A549 (cell line): ENCODE results near the gene FZD1. TPM values are rescaled to one million over a fixed set of nuclear protein-coding genes. Genes with fewer than 3 reads are reported as not detected.
A peak's percentile ranks its signal among the peaks of the same experiment; 100 is the strongest.

Source experiments
- ATAC-seq, 2 experiments: fragments of 200-7000 bp in 1 of 2; fragments of >200 bp in 1 of 2; cut with Nextera tagmentation in 1 of 2; cut with Tn5 transposase in 1 of 2; 3 replicates each; pipeline versions ENCODE4 v1.8.0 to v1.9.1; 2018 to 2020; ENCODE audit warnings: mild to moderate bottlenecking in 1 of 2, moderate library complexity in 1 of 2
- CTCF ChIA-PET: fragments of 300-600 bp; sonication (Branson Sonifier 250); formaldehyde crosslinking; extraction: SDS; loops from one replicate; lab custom pipeline; 2021; ENCODE audit warnings: antibody characterized with exemption, inconsistent platforms; lab: Yijun Ruan, JAX
- POLR2A ChIA-PET: fragments of 350-600 bp; formaldehyde crosslinking; extraction: SDS; loops from one replicate; lab custom pipeline; 2021; ENCODE audit warnings: antibody characterized with exemption, inconsistent platforms; lab: Yijun Ruan, JAX
- DNase-seq, 2 experiments: peaks; one replicate each; pipeline versions ENCODE4 v3.0.0 to v3.0.0-alpha.2; 2011 to 2016; ENCODE audit warnings: low read depth in 1 of 2, low spot score in 1 of 2
- FAIRE-seq: peaks from 2 replicates; lab custom pipeline; 2011; peaks lifted over from hg19 to GRCh38; lab: Jason Lieb, UNC
- H3K27ac ChIP-seq, 2 experiments: fragments of >200 bp; sonication (Bioruptor Twin); formaldehyde crosslinking; 3 replicates each; pipeline ENCODE4 v1.5.1; 2016 to 2017
- H3K4me1 ChIP-seq: fragments of >200 bp; sonication (Bioruptor Twin); formaldehyde crosslinking; 3 replicates; pipeline ENCODE4 v1.6.1; 2016
- H3K4me2 ChIP-seq: fragments of >200 bp; sonication (Bioruptor Twin); formaldehyde crosslinking; 3 replicates; pipeline ENCODE4 v1.6.1; 2016
- H3K4me3 ChIP-seq: fragments of >200 bp; sonication (Bioruptor Twin); formaldehyde crosslinking; 3 replicates; pipeline ENCODE4 v1.5.1; 2016
- H3K9me3 ChIP-seq: fragments of >200 bp; sonication (Bioruptor Twin); formaldehyde crosslinking; 3 replicates; pipeline ENCODE4 v1.6.1; 2016
- ATOH8 ChIP-seq: fragments of 250-450 bp; sonication (Bioruptor Pico); IDR thresholded peaks from 2 replicates; pipeline ENCODE4 v1.5.0; 2020; ENCODE audit warnings: low read depth, mild to moderate bottlenecking, moderate library complexity
- CHD2 ChIP-seq: fragments of 150-350 bp; IDR thresholded peaks from 2 replicates; pipeline ENCODE4 v1.6.1; 2014; ENCODE audit warnings: low read length; ENCODE audit not compliant: partially characterized antibody
- EHF ChIP-seq: fragments of 250-450 bp; sonication (Bioruptor Pico); IDR thresholded peaks from 2 replicates; pipeline ENCODE4 v1.5.0; 2020; ENCODE audit warnings: mild to moderate bottlenecking
- ELK1 ChIP-seq: fragments of 150-350 bp; IDR thresholded peaks from 2 replicates; pipeline ENCODE4 v1.6.1; 2014; ENCODE audit warnings: low read depth, mild to moderate bottlenecking, low read length
- EP300 ChIP-seq, 2 experiments: fragments of >200 bp; sonication (Bioruptor Twin); formaldehyde crosslinking; IDR thresholded peaks; 2 replicates in 1 of 2; 3 replicates in 1 of 2; pipeline ENCODE4 v1.6.1; 2016 to 2017
- FOSL2 ChIP-seq, 2 experiments: fragments of 450-650 bp in 1 of 2; fragments of >200 bp in 1 of 2; sonication (Bioruptor Twin) in 1 of 2; formaldehyde crosslinking; IDR thresholded peaks; 2 replicates each; pipeline versions ENCODE4 v1.5.0 to v1.6.1; 2016 to 2020; ENCODE audit warnings: mild to moderate bottlenecking in 1 of 2, moderate library complexity in 1 of 2
- GATA3 ChIP-seq: IDR thresholded peaks from 2 replicates; pipeline ENCODE4 v1.6.1; 2012; ENCODE audit warnings: borderline replicate concordance
- HEYL ChIP-seq: fragments of 250-450 bp; sonication (Bioruptor Pico); IDR thresholded peaks from 2 replicates; pipeline ENCODE4 v1.8.0; 2021; ENCODE audit warnings: mild to moderate bottlenecking, moderate library complexity
- HOXB13 ChIP-seq: fragments of 250-450 bp; sonication (Bioruptor Pico); IDR thresholded peaks from 2 replicates; pipeline ENCODE4 v1.5.0; 2020; ENCODE audit warnings: low read depth, mild to moderate bottlenecking, moderate library complexity
- HOXB5 ChIP-seq: fragments of 250-450 bp; sonication (Bioruptor Pico); IDR thresholded peaks from 2 replicates; pipeline ENCODE4 v1.5.0; 2020; ENCODE audit warnings: mild to moderate bottlenecking, moderate library complexity
- JUN ChIP-seq, 2 experiments: fragments of >200 bp; sonication (Bioruptor Twin); formaldehyde crosslinking; IDR thresholded peaks; 2 replicates in 1 of 2; 3 replicates in 1 of 2; pipeline ENCODE4 v1.6.1; 2016 to 2017
- KDM1A ChIP-seq: fragments of 200-600 bp; sonication (generic); IDR thresholded peaks from 2 replicates; pipeline ENCODE4 v1.6.1; 2016; ENCODE audit warnings: low read depth, mild to moderate bottlenecking
- KDM5A ChIP-seq: fragments of 200-600 bp; sonication (generic); IDR thresholded peaks from 2 replicates; pipeline ENCODE4 v1.6.1; 2016; ENCODE audit warnings: antibody characterized with exemption, mild to moderate bottlenecking
- NPAS2 ChIP-seq: fragments of 250-450 bp; sonication (Bioruptor Pico); IDR thresholded peaks from 2 replicates; pipeline ENCODE4 v1.8.0; 2022; ENCODE audit warnings: mild to moderate bottlenecking, moderate library complexity, borderline replicate concordance
- RARB ChIP-seq: fragments of 250-450 bp; sonication (Bioruptor Pico); IDR thresholded peaks from 2 replicates; pipeline ENCODE4 v1.8.0; 2021; ENCODE audit warnings: mild to moderate bottlenecking, moderate library complexity
- RCOR1 ChIP-seq: fragments of 150-350 bp; IDR thresholded peaks from 2 replicates; pipeline ENCODE4 v1.6.1; 2014; ENCODE audit warnings: antibody characterized with exemption, low read length, low read depth
- RFX5 ChIP-seq: fragments of 450-650 bp; IDR thresholded peaks from 2 replicates; pipeline ENCODE4 v1.7.1; 2014; ENCODE audit warnings: antibody characterized with exemption, mild to moderate bottlenecking, moderate library complexity
- RNF2 ChIP-seq: fragments of 200-600 bp; sonication (generic); IDR thresholded peaks from 2 replicates; pipeline ENCODE4 v1.6.1; 2016; ENCODE audit warnings: low read depth, mild to moderate bottlenecking, antibody characterized with exemption, moderate library complexity, borderline replicate concordance
- SMC3 ChIP-seq: fragments of >200 bp; sonication (Bioruptor Twin); formaldehyde crosslinking; IDR thresholded peaks from 3 replicates; pipeline ENCODE4 v1.6.1; 2018; ENCODE audit warnings: inconsistent platforms
- ZC3H11A ChIP-seq: fragments of 450-650 bp; IDR thresholded peaks from 2 replicates; pipeline ENCODE4 v1.6.1; 2014; ENCODE audit warnings: antibody characterized with exemption, mild to moderate bottlenecking
- ZFP36 ChIP-seq: fragments of 450-650 bp; IDR thresholded peaks from 2 replicates; pipeline ENCODE4 v1.6.1; 2014; ENCODE audit warnings: borderline replicate concordance; ENCODE audit not compliant: partially characterized antibody
- WGBS: methylation state at CpG from one replicate; pipeline ENCODE4 v1.1.6; 2017; ENCODE audit errors: missing lambda C conversion rate; 5-methylcytosine and 5-hydroxymethylcytosine counted together
- polyA plus RNA-seq, 4 experiments: library from polyadenylated mRNA; depleted of rRNA in 3 of 4; stranded (reverse); fragments of >200 nt; fragmentation: RNase III in 1 of 4; extraction: RNeasy Plus Mini Kit Qiagen cat#74134 plus additional on column Dnase treatment in 1 of 4; gene quantifications; 2 replicates in 3 of 4; 3 replicates in 1 of 4; pipeline ENCODE4 v1.2.3, GENCODE V29; 2011 to 2017
- TF ChIP-seq, protein P1 (sequence below): IDR thresholded peaks from 2 replicates; pipeline ENCODE4 v1.6.1; 2012
- TF ChIP-seq, protein P2 (sequence below): fragments of 250-450 bp; sonication (Bioruptor Pico); IDR thresholded peaks from 2 replicates; pipeline ENCODE4 v1.5.0; 2021; ENCODE audit warnings: mild to moderate bottlenecking, moderate library complexity, borderline replicate concordance

The FZD1 gene
- polyA plus RNA-seq, 2 of the 4 experiments (the other 2 are of a cell fraction): 1.4 TPM

DNA sequence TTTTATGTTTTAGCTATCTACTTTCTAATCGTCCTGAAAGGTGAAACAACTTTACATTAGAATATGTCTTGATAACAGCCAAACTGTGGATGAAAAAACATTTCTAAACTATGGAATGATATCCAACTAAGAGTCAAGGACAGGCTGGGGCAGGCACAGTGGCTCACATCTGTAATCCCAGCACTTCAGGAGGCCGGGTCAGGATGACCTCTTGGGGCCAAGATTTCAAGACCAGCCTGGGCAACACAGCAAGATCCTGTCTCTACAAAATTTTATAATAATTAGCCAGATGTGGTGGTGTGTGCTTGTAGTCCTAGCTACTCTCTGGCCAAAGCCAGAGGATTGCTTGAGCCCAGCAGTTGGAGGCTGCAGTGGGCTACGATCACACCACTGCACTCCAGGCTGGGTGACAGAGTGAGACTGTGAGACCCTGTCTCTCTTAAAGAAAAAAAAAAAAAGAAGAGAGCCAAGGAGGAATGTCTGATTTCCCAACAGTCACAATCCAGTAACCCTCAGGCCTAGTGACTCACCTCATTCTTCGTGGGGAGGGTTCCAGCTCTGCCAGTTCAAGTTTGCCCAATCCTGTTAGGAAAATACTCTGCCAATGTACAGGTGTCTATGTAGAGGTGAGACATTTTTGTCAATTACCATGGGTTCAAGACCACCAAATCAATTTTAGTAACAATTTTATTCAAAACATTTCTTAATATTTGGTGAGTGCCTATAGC, 14.6 kb upstream of the FZD1 start:
- Histone ChIP-seq H3K9me3 (no peaks in the 10 kb centered on the region), H3K4me2 (no peak overlapping the region), H3K4me3 (no peak overlapping the region), H3K4me1 (peaks cover 6% of the 10 kb centered on the region; the same call in 1 of the 3 replicates), H3K27ac (no peak overlapping the region)
- no peak for TF ChIP-seq RCOR1
- no peak for TF ChIP-seq HEYL
- no peak for TF ChIP-seq SMC3
- TF ChIP-seq ATOH8 (CRISPR knock-in tag): no peak
- no peak for TF ChIP-seq RARB
- TF ChIP-seq, protein P1, sequence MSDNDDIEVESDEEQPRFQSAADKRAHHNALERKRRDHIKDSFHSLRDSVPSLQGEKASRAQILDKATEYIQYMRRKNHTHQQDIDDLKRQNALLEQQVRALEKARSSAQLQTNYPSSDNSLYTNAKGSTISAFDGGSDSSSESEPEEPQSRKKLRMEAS: no peak
- TF ChIP-seq EP300 (IDR thresholded peaks at IDR 0.05): no peak
- 10% methylated on average over 4 of the region's 4 CpGs for WGBS
- peak in 1 of 2 experiments; percentile 6 for DNase-seq
- FAIRE-seq: no peak
- peak in 1 of 2 experiments; percentile 47; a peak in 2 of 6 replicates for ATAC-seq
- CTCF ChIA-PET: interaction anchor here (0.9 to 1.3 kb wide), 2 partner anchors 10 to 39 kb away, joined by 3 read pairs; no protein-coding TSS in a partner anchor
- POLR2A ChIA-PET: no interaction called here

DNA sequence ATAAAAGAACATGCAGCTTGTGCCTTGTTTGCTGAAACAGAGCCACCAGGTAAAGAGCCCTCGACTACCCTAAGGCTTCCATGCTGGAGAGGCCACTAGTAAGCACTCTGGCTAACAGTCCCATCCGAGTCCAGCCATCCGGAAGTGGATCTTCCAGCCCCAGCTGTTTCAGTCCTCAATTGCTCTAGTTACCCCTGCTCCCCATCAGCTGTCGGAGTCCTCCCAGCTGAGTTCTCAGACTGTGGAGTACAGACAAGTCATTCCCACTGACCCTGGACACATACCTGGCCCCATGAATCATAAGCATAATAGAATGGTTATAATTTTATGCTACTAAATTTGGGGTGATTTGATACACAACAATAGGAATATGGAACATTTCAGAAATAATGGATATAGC, 13.5 kb upstream of the FZD1 start:
- TF ChIP-seq KDM1A (no peak), SMC3 (no peak), ZFP36 (no peak), ELK1 (no peak), ZC3H11A (no peak), NPAS2 (CRISPR knock-in tag) (no peak), CHD2 (no peak), HOXB13 (CRISPR knock-in tag) (no peak), RNF2 (no peak), RCOR1 (no peak), HOXB5 (CRISPR knock-in tag) (no peak), GATA3 (no peak), FOSL2 (IDR thresholded peaks at IDR 0.05) (no peak), FOSL2 (CRISPR knock-in tag; IDR thresholded peaks at IDR 0.05) (no peak), JUN (IDR thresholded peaks at IDR 0.05) (no peak), RFX5 (no peak), EHF (CRISPR knock-in tag) (no peak), KDM5A (no peak)
- TF ChIP-seq, protein P2, sequence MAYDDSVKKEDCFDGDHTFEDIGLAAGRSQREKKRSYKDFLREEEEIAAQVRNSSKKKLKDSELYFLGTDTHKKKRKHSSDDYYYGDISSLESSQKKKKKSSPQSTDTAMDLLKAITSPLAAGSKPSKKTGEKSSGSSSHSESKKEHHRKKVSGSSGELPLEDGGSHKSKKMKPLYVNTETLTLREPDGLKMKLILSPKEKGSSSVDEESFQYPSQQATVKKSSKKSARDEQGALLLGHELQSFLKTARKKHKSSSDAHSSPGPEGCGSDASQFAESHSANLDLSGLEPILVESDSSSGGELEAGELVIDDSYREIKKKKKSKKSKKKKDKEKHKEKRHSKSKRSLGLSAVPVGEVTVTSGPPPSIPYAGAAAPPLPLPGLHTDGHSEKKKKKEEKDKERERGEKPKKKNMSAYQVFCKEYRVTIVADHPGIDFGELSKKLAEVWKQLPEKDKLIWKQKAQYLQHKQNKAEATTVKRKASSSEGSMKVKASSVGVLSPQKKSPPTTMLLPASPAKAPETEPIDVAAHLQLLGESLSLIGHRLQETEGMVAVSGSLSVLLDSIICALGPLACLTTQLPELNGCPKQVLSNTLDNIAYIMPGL: no peak
- H3K27ac ChIP-seq: no peak overlapping the region
- H3K9me3 ChIP-seq: no peaks in the 10 kb centered on the region
- ChIA-PET POLR2A (no interaction called here), CTCF (no interaction called here)
- no peak for DNase-seq
- no peak for FAIRE-seq
- WGBS: 64% methylated on average over 4 of the region's 4 CpGs
- peaks cover 6% of the 10 kb centered on the region; the same call in 1 of the 3 replicates for H3K4me1 ChIP-seq
- no peak for ATAC-seq
- H3K4me2 ChIP-seq: no peak overlapping the region
- H3K4me3 ChIP-seq: no peak overlapping the region
